DOHH2 (cell line): Measurements from ENCODE around the gene VPS37D.

Experiments
- H3F3A ChIP-seq: fragments of 200-600 bp; sonication (generic), shearing (Covaris generic); 2 replicates; pipeline ENCODE4 v1.6.0; 2016; ENCODE audit warnings: antibody characterized with exemption, mild to moderate bottlenecking; ENCODE audit not compliant: control insufficient read depth, insufficient read depth
- H3K27ac ChIP-seq: fragments of 200-600 bp; sonication (generic); 2 replicates; pipeline ENCODE4 v1.5.1; 2014; ENCODE audit warnings: low read depth, mild to moderate bottlenecking, low read length, moderate library complexity
- H3K27me3 ChIP-seq: fragments of 200-600 bp; sonication (generic); 2 replicates; pipeline ENCODE4 v1.6.1; 2014; ENCODE audit warnings: mild to moderate bottlenecking, low read length, mixed read lengths; ENCODE audit not compliant: control insufficient read depth
- H3K36me3 ChIP-seq: fragments of 200-600 bp; sonication (generic); 2 replicates; pipeline ENCODE4 v1.6.1; 2014; ENCODE audit warnings: mild to moderate bottlenecking, low read length, moderate library complexity, mixed read lengths; ENCODE audit not compliant: control insufficient read depth
- H3K4me1 ChIP-seq: fragments of 200-600 bp; sonication (generic); 2 replicates; pipeline ENCODE4 v1.6.1; 2014; ENCODE audit warnings: mild to moderate bottlenecking, low read length, mixed read lengths; ENCODE audit not compliant: control insufficient read depth
- H3K4me2 ChIP-seq: fragments of 200-600 bp; sonication (generic); 2 replicates; pipeline ENCODE4 v1.6.0; 2014; ENCODE audit warnings: mild to moderate bottlenecking, low read length, moderate library complexity
- H3K4me3 ChIP-seq: fragments of 200-600 bp; sonication (generic); 2 replicates; pipeline ENCODE4 v1.5.1; 2014; ENCODE audit warnings: mild to moderate bottlenecking, low read length, mixed read lengths
- H3K79me2 ChIP-seq: fragments of 200-600 bp; sonication (generic); 2 replicates; pipeline ENCODE4 v1.6.1; 2014; ENCODE audit warnings: mild to moderate bottlenecking, low read length, mixed read lengths; ENCODE audit not compliant: control insufficient read depth
- H3K9me2 ChIP-seq: fragments of 200-600 bp; sonication (generic); replicated peaks from 2 replicates; pipeline ENCODE4 v1.6.1; 2014; ENCODE audit warnings: mild to moderate bottlenecking, low read length, mixed read lengths; ENCODE audit not compliant: control insufficient read depth
- H3K9me3 ChIP-seq: fragments of 200-600 bp; sonication (generic); 2 replicates; pipeline ENCODE4 v1.6.1; 2014; ENCODE audit warnings: antibody characterized with exemption, low read length, mixed read lengths; ENCODE audit not compliant: control insufficient read depth, insufficient read depth
- H4K20me1 ChIP-seq: fragments of 200-600 bp; sonication (generic); 2 replicates; pipeline ENCODE4 v1.6.0; 2014; ENCODE audit warnings: low read depth, mild to moderate bottlenecking, antibody characterized with exemption, low read length, moderate library complexity; ENCODE audit not compliant: control insufficient read depth, insufficient read depth
- CTCF ChIP-seq: fragments of 200-600 bp; sonication (generic); IDR thresholded peaks from one replicate; pipeline ENCODE4 v1.5.1; 2014; ENCODE audit warnings: antibody characterized with exemption, mild to moderate bottlenecking, low read depth, low read length; ENCODE audit not compliant: poor library complexity, severe bottlenecking
- EZH2phosphoT487 ChIP-seq: fragments of 200-600 bp; sonication (generic); IDR thresholded peaks from 2 replicates; pipeline ENCODE4 v1.6.1; 2017; ENCODE audit warnings: borderline replicate concordance, mild to moderate bottlenecking, antibody characterized with exemption, low read length, moderate library complexity, mixed read lengths

Gene VPS37D

GRCh38 chr7:73644688-73645286 lies 22.8 kb upstream of the VPS37D start:
- TF ChIP-seq CTCF (no peak), EZH2phosphoT487 (no peak)
- Histone ChIP-seq H3F3A (no peaks in the 10 kb centered on the region), H3K9me3 (peaks cover 4% of the 10 kb centered on the region; the same call in 1 of the 2 replicates), H3K4me1 (peaks cover 5% of the 10 kb centered on the region), H3K27me3 (peaks cover 55% of the 10 kb centered on the region), H3K4me3 (no peak overlapping the region), H3K9me2 (no peaks in the 10 kb centered on the region), H3K36me3 (no peaks in the 10 kb centered on the region), H3K27ac (no peak overlapping the region), H3K4me2 (no peak overlapping the region), H3K79me2 (no peaks in the 10 kb centered on the region), H4K20me1 (0 out of 2 replicates have a peak, but pooled peaks cover 3% of the 10 kb centered on the region)

- H3K9me3 ChIP-seq = peaks cover 4% of the 10 kb centered on the region; the same call in 1 of the 2 replicates
- H3K27ac ChIP-seq = no peak overlapping the region
- H3K79me2 ChIP-seq = no peaks in the 10 kb centered on the region
- no peaks in the 10 kb centered on the region for H3F3A ChIP-seq
- 0 out of 2 replicates have a peak, but pooled peaks cover 3% of the 10 kb centered on the region for H4K20me1 ChIP-seq
- H3K4me1 ChIP-seq = peaks cover 5% of the 10 kb centered on the region
- H3K27me3 ChIP-seq = peaks cover 64% of the 10 kb centered on the region
- no peaks in the 10 kb centered on the region for H3K9me2 ChIP-seq
- H3K4me3 ChIP-seq = no peak overlapping the region
- no peak overlapping the region for H3K4me2 ChIP-seq
- TF ChIP-seq EZH2phosphoT487 (no peak), CTCF (no peak)
- H3K36me3 ChIP-seq = no peaks in the 10 kb centered on the region
Observed at GRCh38 chr7:73645643-73646174, 21.9 kb upstream of the VPS37D start.

- TF ChIP-seq CTCF (no peak), EZH2phosphoT487 (0 out of 2 replicates have a peak, but pooled peaks have one; percentile 10)
- no peaks in the 10 kb centered on the region for H3F3A ChIP-seq
Observed at GRCh38 chr7:73646785-73647724, 20.6 kb upstream of the VPS37D start.

More at GRCh38 chr7:73646785-73647724, 20.6 kb upstream of the VPS37D start:
- Histone ChIP-seq H3K4me2 (no peak overlapping the region), H3K27ac (no peak overlapping the region), H3K9me2 (no peaks in the 10 kb centered on the region), H3K9me3 (no peaks in the 10 kb centered on the region), H3K79me2 (no peaks in the 10 kb centered on the region), H4K20me1 (0 out of 2 replicates have a peak, but pooled peaks cover 3% of the 10 kb centered on the region), H3K27me3 (peaks cover 64% of the 10 kb centered on the region), H3K4me1 (peaks cover 5% of the 10 kb centered on the region), H3K4me3 (no peak overlapping the region), H3K36me3 (no peaks in the 10 kb centered on the region)
